GM19099 (cell line): ENCODE results near the gene SPATA31C1.

ENCODE experiments used
- POLR2A ChIP-seq: IDR thresholded peaks from 3 replicates; pipeline ENCODE4 v1.6.1; 2011; ENCODE audit warnings: low read depth; ENCODE audit not compliant: insufficient read length; ENCODE audit errors: extremely low read depth

The SPATA31C1 gene

GRCh38 chr9:87968155-87968554 lies 50.4 kb downstream of the SPATA31C1 start:
- TF ChIP-seq POLR2A: no peak

- no peak for TF ChIP-seq POLR2A
These were observed 52.8 kb downstream of the SPATA31C1 start for GRCh38 chr9:87970602-87971001.

DNA sequence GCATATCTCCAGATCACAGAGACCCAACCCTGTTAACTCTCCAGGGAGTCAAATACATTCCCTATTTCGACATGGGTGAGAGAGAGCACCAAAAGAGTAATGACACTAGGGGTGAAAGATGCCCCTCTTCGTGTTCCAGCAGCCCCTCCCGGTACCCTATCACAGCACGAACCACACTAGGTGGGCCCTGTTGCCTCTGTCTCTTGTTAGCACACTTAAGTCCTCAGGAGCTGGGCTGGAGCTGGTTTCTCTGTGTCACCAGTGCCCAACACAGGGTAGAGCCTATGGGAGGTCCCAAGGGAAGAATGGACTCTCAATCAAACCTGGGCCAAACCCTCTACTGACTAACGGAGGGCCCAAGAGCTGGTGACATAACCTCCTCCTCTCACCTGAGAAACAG lies 55.4 kb downstream of the SPATA31C1 start:
- TF ChIP-seq POLR2A: no peak
